Neural crest cell (in vitro differentiated cells): Measurements from ENCODE around the gene SLC38A10. TPM values are rescaled to one million over a fixed set of nuclear protein-coding genes. Genes with fewer than 3 reads are reported as not detected.

Experiments
- DNase-seq: peaks from one replicate; pipeline ENCODE4 v3.0.0; 2021; ENCODE audit warnings: low read depth, mixed read lengths, low spot score
- H3K27ac Mint-ChIP-seq: one replicate; pipeline ENCODE4 v1.8.0; 2021; ENCODE audit warnings: mild to moderate bottlenecking, mixed read lengths; ENCODE audit not compliant: unreplicated experiment
- H3K27me3 Mint-ChIP-seq: 2 replicates; pipeline ENCODE4 v1.8.0; 2021; ENCODE audit warnings: low read depth, mild to moderate bottlenecking, mixed read lengths
- H3K36me3 Mint-ChIP-seq: 2 replicates; pipeline ENCODE4 v1.8.0; 2021; ENCODE audit warnings: low read depth, mild to moderate bottlenecking, mixed read lengths
- H3K4me1 Mint-ChIP-seq: 2 replicates; pipeline ENCODE4 v1.8.0; 2021; ENCODE audit warnings: mixed read lengths
- H3K4me3 Mint-ChIP-seq: one replicate; pipeline ENCODE4 v1.8.0; 2021; ENCODE audit warnings: mild to moderate bottlenecking, mixed read lengths
- H3K9me3 Mint-ChIP-seq: 2 replicates; pipeline ENCODE4 v1.8.0; 2021; ENCODE audit warnings: mixed read lengths
- CTCF ChIP-seq: fragments of 200-600 bp; sonication (generic); conservative IDR thresholded peaks from 2 replicates; pipeline ENCODE4 v1.5.0; 2021; ENCODE audit warnings: antibody characterized with exemption, mild to moderate bottlenecking
- total RNA-seq: library from RNA; stranded (reverse); gene quantifications from 2 replicates; pipeline ENCODE4 v1.2.1, GENCODE V29; 2021

Gene SLC38A10
- total RNA-seq, 1 donor from 2014 or later: 63.3 TPM

- Mint-ChIP-seq H3K27ac (no peak overlapping the region), H3K4me1 (peaks cover 4% of the 10 kb centered on the region), H3K27me3 (no peaks in the 10 kb centered on the region), H3K9me3 (no peaks in the 10 kb centered on the region), H3K36me3 (no peaks in the 10 kb centered on the region), H3K4me3 (no peak overlapping the region)
- no peak for TF ChIP-seq CTCF
- no peak for DNase-seq
These were observed 90.5 kb downstream of the SLC38A10 start for GRCh38 chr17:81204578-81204977.

GRCh38 chr17:81203136-81203535, 92.0 kb downstream of the SLC38A10 start:
- TF ChIP-seq CTCF: no peak
- no peaks in the 10 kb centered on the region for H3K36me3 Mint-ChIP-seq
- no peak overlapping the region for H3K4me3 Mint-ChIP-seq
- H3K4me1 Mint-ChIP-seq: peaks cover 4% of the 10 kb centered on the region
- no peak for DNase-seq
- H3K9me3 Mint-ChIP-seq: no peaks in the 10 kb centered on the region
- no peaks in the 10 kb centered on the region for H3K27me3 Mint-ChIP-seq
- no peak overlapping the region for H3K27ac Mint-ChIP-seq

- Mint-ChIP-seq H3K27me3 (no peaks in the 10 kb centered on the region), H3K27ac (no peak overlapping the region), H3K9me3 (no peaks in the 10 kb centered on the region), H3K4me3 (no peak overlapping the region), H3K36me3 (no peaks in the 10 kb centered on the region), H3K4me1 (peaks cover 4% of the 10 kb centered on the region)
- TF ChIP-seq CTCF: no peak
- no peak for DNase-seq
These were observed 92.8 kb downstream of the SLC38A10 start for GRCh38 chr17:81202318-81202717.

GRCh38 chr17:81200695-81201580, 94.2 kb downstream of the SLC38A10 start:
- peak; percentile 70 for TF ChIP-seq CTCF
- Mint-ChIP-seq H3K36me3 (no peaks in the 10 kb centered on the region), H3K27ac (no peak overlapping the region), H3K4me3 (peak overlapping the region; percentile 4), H3K9me3 (no peaks in the 10 kb centered on the region), H3K4me1 (peaks cover 4% of the 10 kb centered on the region), H3K27me3 (no peaks in the 10 kb centered on the region)
- DNase-seq: peak; percentile 65

- Mint-ChIP-seq H3K9me3 (no peaks in the 10 kb centered on the region), H3K27me3 (no peaks in the 10 kb centered on the region), H3K4me3 (no peak overlapping the region), H3K27ac (no peak overlapping the region), H3K36me3 (no peaks in the 10 kb centered on the region), H3K4me1 (peaks cover 4% of the 10 kb centered on the region)
- TF ChIP-seq CTCF: no peak
- no peak for DNase-seq
These were observed 94.9 kb downstream of the SLC38A10 start for GRCh38 chr17:81200201-81200600.
